Transverse colon (tissue), 4 donors: Measurements from ENCODE around the gene YIPF1.

ENCODE experiments used
- POLR2AphosphoS5 ChIP-seq, 3 donors: sonication (generic); formaldehyde crosslinking; IDR thresholded peaks; one replicate each; pipeline ENCODE4 v1.6.1; 2016; ENCODE audit warnings: antibody characterized with exemption in 3 of 3
- TF ChIP-seq, protein P1 (sequence below), 5 experiments: fragments of 200-600 bp in 3 of 5; fragments of 450-650 bp in 2 of 5; sonication (generic) in 3 of 5; IDR thresholded peaks; 1 replicate in 2 of 5; 2 replicates in 3 of 5; pipeline ENCODE4 v1.5.1; 2016 to 2017; ENCODE audit warnings: antibody characterized with exemption in 5 of 5, inconsistent platforms in 3 of 5, mild to moderate bottlenecking in 2 of 5, moderate library complexity in 1 of 5

DNA sequence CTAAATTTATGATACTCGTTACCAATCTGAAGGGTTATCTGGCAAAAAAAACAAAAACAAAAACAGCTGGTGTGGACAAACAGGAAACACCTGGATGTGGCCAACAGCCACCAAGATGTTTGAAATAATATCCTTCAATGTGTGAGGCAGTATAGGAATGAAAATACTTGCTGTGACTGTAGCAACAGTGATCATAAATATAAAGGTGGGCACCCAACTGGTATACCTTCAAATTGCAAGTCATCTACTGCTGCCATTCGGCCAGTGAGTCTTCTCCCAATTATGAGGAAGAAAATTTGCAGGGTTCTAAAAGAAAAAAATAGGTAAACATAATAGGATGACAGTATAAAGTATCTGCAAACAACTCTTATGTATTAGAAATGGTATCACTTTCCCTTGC, 916 bp downstream of the YIPF1 start:
- TF ChIP-seq, protein P1, sequence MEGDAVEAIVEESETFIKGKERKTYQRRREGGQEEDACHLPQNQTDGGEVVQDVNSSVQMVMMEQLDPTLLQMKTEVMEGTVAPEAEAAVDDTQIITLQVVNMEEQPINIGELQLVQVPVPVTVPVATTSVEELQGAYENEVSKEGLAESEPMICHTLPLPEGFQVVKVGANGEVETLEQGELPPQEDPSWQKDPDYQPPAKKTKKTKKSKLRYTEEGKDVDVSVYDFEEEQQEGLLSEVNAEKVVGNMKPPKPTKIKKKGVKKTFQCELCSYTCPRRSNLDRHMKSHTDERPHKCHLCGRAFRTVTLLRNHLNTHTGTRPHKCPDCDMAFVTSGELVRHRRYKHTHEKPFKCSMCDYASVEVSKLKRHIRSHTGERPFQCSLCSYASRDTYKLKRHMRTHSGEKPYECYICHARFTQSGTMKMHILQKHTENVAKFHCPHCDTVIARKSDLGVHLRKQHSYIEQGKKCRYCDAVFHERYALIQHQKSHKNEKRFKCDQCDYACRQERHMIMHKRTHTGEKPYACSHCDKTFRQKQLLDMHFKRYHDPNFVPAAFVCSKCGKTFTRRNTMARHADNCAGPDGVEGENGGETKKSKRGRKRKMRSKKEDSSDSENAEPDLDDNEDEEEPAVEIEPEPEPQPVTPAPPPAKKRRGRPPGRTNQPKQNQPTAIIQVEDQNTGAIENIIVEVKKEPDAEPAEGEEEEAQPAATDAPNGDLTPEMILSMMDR (IDR thresholded peaks at IDR 0.05) = no peak
- TF ChIP-seq POLR2AphosphoS5 (IDR thresholded peaks at IDR 0.05) = no peak
